CD14-positive monocyte (primary cell): ENCODE measurements around the gene CLK2. TPM values are rescaled to one million over a fixed set of nuclear protein-coding genes. Genes with fewer than 3 reads are reported as not detected.
A peak's percentile ranks its signal among the peaks of the same experiment; 100 is the strongest.

Source experiments
- DNase-seq, 3 donors: peaks; one replicate each; pipeline ENCODE4 v3.0.0-alpha.2; 2011 to 2022
- H2AFZ ChIP-seq: 2 replicates; pipeline ENCODE4 v1.6.0; 2012; ENCODE audit warnings: mild to moderate bottlenecking, low read depth, low read length, inconsistent platforms; ENCODE audit not compliant: insufficient read depth, poor library complexity, severe bottlenecking
- H3K27ac ChIP-seq, 2 donors: 1 replicate in 1 of 2; 2 replicates in 1 of 2; pipeline ENCODE4 v1.5.1; 2012 to 2013; ENCODE audit warnings: low read length in 2 of 2, control low read depth in 1 of 2, inconsistent platforms in 1 of 2, low read depth in 1 of 2, mild to moderate bottlenecking in 1 of 2
- H3K27me3 ChIP-seq, 2 donors: one replicate each; pipeline versions ENCODE4 v1.6.0 to v1.6.1; 2011 to 2013; ENCODE audit warnings: low read length in 2 of 2; ENCODE audit not compliant: control insufficient read depth in 2 of 2, insufficient read depth in 2 of 2
- H3K36me3 ChIP-seq, 2 donors: replicated peaks in 1 of 2; 1 replicate in 1 of 2; 2 replicates in 1 of 2; pipeline versions ENCODE4 v1.5.1 to v1.6.1; 2012 to 2013; ENCODE audit warnings: low read length in 2 of 2, control low read depth in 1 of 2, inconsistent platforms in 1 of 2, mild to moderate bottlenecking in 1 of 2; ENCODE audit not compliant: insufficient read depth in 2 of 2, control insufficient read depth in 1 of 2
- H3K4me1 ChIP-seq, 2 donors: 1 replicate in 1 of 2; 2 replicates in 1 of 2; pipeline versions ENCODE4 v1.5.1 to v1.6.1; 2012 to 2013; ENCODE audit warnings: low read length in 2 of 2, control low read depth in 1 of 2, inconsistent platforms in 1 of 2, mild to moderate bottlenecking in 1 of 2, moderate library complexity in 1 of 2; ENCODE audit not compliant: insufficient read depth in 2 of 2, control insufficient read depth in 1 of 2
- H3K4me2 ChIP-seq: replicated peaks from 2 replicates; pipeline ENCODE3; 2012; ENCODE audit warnings: low read length, moderate library complexity, mild to moderate bottlenecking; ENCODE audit not compliant: poor library complexity, severe bottlenecking; ENCODE audit errors: extremely low read depth
- H3K4me3 ChIP-seq, 3 experiments: fragments of 200-600 bp in 1 of 3; sonication (generic) in 1 of 3; replicated peaks in 1 of 3; 1 replicate in 2 of 3; 2 replicates in 1 of 3; pipeline ENCODE4 v1.5.1; 2011 to 2013; ENCODE audit warnings: low read length in 3 of 3, mild to moderate bottlenecking in 3 of 3, control low read depth in 2 of 3, low read depth in 2 of 3, inconsistent platforms in 1 of 3, moderate library complexity in 1 of 3
- H3K79me2 ChIP-seq: 2 replicates; pipeline ENCODE4 v1.6.0; 2012; ENCODE audit warnings: mild to moderate bottlenecking, control low read depth, inconsistent platforms, low read length, moderate library complexity; ENCODE audit not compliant: insufficient read depth
- H3K9ac ChIP-seq: 2 replicates; pipeline ENCODE4 v1.6.0; 2017; ENCODE audit warnings: low read length, mild to moderate bottlenecking; ENCODE audit not compliant: insufficient read depth, poor library complexity, severe bottlenecking
- H3K9me3 ChIP-seq, 2 donors: replicated peaks in 1 of 2; 1 replicate in 1 of 2; 2 replicates in 1 of 2; pipeline versions ENCODE4 v1.5.1 to v1.6.1; 2012 to 2013; ENCODE audit warnings: low read length in 2 of 2, control low read depth in 1 of 2; ENCODE audit not compliant: control insufficient read depth in 1 of 2, insufficient read depth in 1 of 2
- H4K20me1 ChIP-seq: 2 replicates; pipeline ENCODE4 v1.6.0; 2012; ENCODE audit warnings: mild to moderate bottlenecking, low read length, control low read depth, moderate library complexity; ENCODE audit not compliant: insufficient read depth
- H3K27ac Mint-ChIP-seq, 7 donors: one replicate each; pipeline ENCODE4 v1.8.0; 2020; ENCODE audit warnings: mild to moderate bottlenecking in 7 of 7, mixed read lengths in 7 of 7, moderate library complexity in 6 of 7, inconsistent platforms in 2 of 7
- H3K27me3 Mint-ChIP-seq, 3 donors: one replicate each; pipeline ENCODE4 v1.8.0; 2021 to 2022; ENCODE audit warnings: low read depth in 3 of 3, mild to moderate bottlenecking in 3 of 3, mixed read lengths in 3 of 3, moderate library complexity in 3 of 3, inconsistent platforms in 1 of 3
- H3K36me3 Mint-ChIP-seq, 2 donors: one replicate each; pipeline ENCODE4 v1.8.0; 2020; ENCODE audit warnings: mixed read lengths in 2 of 2, inconsistent platforms in 1 of 2, mild to moderate bottlenecking in 1 of 2
- H3K4me1 Mint-ChIP-seq: one replicate; pipeline ENCODE4 v1.8.0; 2020; ENCODE audit warnings: mild to moderate bottlenecking, mixed read lengths
- H3K4me3 Mint-ChIP-seq, 2 donors: one replicate each; pipeline ENCODE4 v1.8.0; 2020; ENCODE audit warnings: mild to moderate bottlenecking in 2 of 2, mixed read lengths in 2 of 2, moderate library complexity in 1 of 2
- H3K9me3 Mint-ChIP-seq, 7 donors: one replicate each; pipeline ENCODE4 v1.8.0; 2020 to 2022; ENCODE audit warnings: mixed read lengths in 7 of 7, mild to moderate bottlenecking in 6 of 7, moderate library complexity in 6 of 7, inconsistent platforms in 2 of 7
- WGBS: methylation state at CpG from one replicate; pipeline ENCODE4 v1.1.5; 2013; ENCODE audit warnings: missing lambda C conversion rate; ENCODE audit not compliant: insufficient coverage; 5-methylcytosine and 5-hydroxymethylcytosine counted together
- intact Hi-C, 2 donors: fragments of 100-400 bp; cut with micrococcal nuclease; formaldehyde crosslinking; loops; one replicate each; pipeline versions ENCODE4 v1.15.0 to v1.15.1; 2023
- polyA plus RNA-seq, 3 donors: library from polyadenylated mRNA; depleted of rRNA in 1 of 3; unstranded in 2 of 3; stranded (reverse) in 1 of 3; fragments of 300-500 nt in 2 of 3; fragments of >200 nt in 1 of 3; fragmentation: Illumina TruSeq in 2 of 3; gene quantifications; 1 replicate in 2 of 3; 2 replicates in 1 of 3; pipeline ENCODE4 v1.2.3, GENCODE V29; 2012 to 2021
- TF ChIP-seq, protein P1 (sequence below): fragments of 200-600 bp; IDR thresholded peaks from one replicate; pipeline ENCODE4 v1.8.0; 2022; ENCODE audit warnings: antibody characterized with exemption, mild to moderate bottlenecking

The CLK2 gene
- polyA plus RNA-seq, 3 donors: 7.3 to 143 (median 9.6) TPM

DNA sequence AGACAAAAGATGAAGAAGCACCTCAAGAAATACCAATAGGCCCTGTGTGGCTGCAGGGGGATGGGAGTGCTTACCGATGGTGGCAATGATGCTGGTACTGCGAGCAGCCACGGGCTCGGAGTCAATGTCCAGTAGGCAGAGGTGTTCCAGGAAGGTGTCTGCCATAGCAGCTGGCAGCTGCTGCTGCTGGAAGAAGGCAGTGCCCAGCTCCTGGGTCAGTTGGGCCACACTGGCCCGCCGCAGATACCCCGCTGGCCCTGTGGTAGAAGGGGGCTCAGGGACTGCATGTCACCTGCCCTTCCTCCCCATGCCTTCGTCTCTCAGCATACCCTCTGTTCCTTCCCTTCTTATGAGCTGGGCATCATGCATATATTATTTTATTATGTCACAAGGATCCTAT lies 26.7 kb upstream of the CLK2 start:
- Mint-ChIP-seq H3K4me1 (peaks cover 9% of the 10 kb centered on the region), H3K36me3 (no peaks in the 10 kb centered on the region), H3K9me3 (peaks cover 0 to 4% (median 0%) of the 10 kb centered on the region in 7 donors), H3K27me3 (peaks cover 22 to 34% (median 27%) of the 10 kb centered on the region in 3 donors), H3K27ac (no peak overlapping the region), H3K4me3 (no peak overlapping the region)
- Histone ChIP-seq H4K20me1 (no peaks in the 10 kb centered on the region), H3K9ac (no peak overlapping the region), H3K4me3 (no peak overlapping the region), H3K79me2 (no peaks in the 10 kb centered on the region), H3K36me3 (no peaks in the 10 kb centered on the region), H3K9me3 (no peaks in the 10 kb centered on the region), H3K4me1 (peaks cover 5 to 7% of the 10 kb centered on the region in 2 donors), H3K4me2 (no peak overlapping the region), H3K27me3 (peaks cover 10 to 19% of the 10 kb centered on the region in 2 donors), H3K27ac (no peak overlapping the region), H2AFZ (no peak overlapping the region)
- TF ChIP-seq, protein P1, sequence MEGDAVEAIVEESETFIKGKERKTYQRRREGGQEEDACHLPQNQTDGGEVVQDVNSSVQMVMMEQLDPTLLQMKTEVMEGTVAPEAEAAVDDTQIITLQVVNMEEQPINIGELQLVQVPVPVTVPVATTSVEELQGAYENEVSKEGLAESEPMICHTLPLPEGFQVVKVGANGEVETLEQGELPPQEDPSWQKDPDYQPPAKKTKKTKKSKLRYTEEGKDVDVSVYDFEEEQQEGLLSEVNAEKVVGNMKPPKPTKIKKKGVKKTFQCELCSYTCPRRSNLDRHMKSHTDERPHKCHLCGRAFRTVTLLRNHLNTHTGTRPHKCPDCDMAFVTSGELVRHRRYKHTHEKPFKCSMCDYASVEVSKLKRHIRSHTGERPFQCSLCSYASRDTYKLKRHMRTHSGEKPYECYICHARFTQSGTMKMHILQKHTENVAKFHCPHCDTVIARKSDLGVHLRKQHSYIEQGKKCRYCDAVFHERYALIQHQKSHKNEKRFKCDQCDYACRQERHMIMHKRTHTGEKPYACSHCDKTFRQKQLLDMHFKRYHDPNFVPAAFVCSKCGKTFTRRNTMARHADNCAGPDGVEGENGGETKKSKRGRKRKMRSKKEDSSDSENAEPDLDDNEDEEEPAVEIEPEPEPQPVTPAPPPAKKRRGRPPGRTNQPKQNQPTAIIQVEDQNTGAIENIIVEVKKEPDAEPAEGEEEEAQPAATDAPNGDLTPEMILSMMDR: no peak
- 96% methylated on average over 4 of the region's 8 CpGs for WGBS
- intact Hi-C loops: no loop called here
- no peak for DNase-seq

DNA sequence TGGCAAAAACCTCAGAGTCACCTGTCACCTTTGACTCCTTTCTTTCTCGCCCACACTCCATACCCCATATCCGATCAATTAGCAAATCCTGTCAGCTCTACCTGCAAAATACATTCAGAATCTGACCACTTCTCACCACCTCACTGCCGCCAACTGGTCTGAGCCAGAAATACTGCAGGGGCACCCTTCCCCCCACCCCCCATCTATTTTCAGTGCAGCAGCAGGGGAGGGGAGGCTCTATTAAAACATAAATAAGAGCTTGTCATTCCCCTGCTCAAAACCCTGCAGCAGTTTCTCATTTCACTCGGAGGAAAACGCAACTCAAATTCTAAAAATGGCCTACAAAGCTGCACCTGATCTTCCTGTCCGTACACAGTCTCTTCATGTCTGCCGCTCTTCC lies 24.1 kb upstream of the CLK2 start:
- Histone ChIP-seq H3K36me3 (no peaks in the 10 kb centered on the region), H3K27ac (no peak overlapping the region), H3K9ac (no peak overlapping the region), H3K9me3 (no peaks in the 10 kb centered on the region), H4K20me1 (no peaks in the 10 kb centered on the region), H3K4me2 (no peak overlapping the region), H3K79me2 (no peaks in the 10 kb centered on the region), H3K4me1 (peaks cover 6 to 9% of the 10 kb centered on the region in 2 donors), H3K4me3 (no peak overlapping the region), H2AFZ (no peak overlapping the region), H3K27me3 (peaks cover 17 to 39% of the 10 kb centered on the region in 2 donors)
- H3K27me3 Mint-ChIP-seq: peaks cover 39 to 55% (median 45%) of the 10 kb centered on the region in 3 donors
- 78% methylated on average over 6 of the region's 7 CpGs for WGBS
- intact Hi-C loops: no loop called here
- H3K27ac Mint-ChIP-seq: peak overlapping the region in 1 of 7 donors; percentile 34
- no peak overlapping the region for H3K4me3 Mint-ChIP-seq
- H3K4me1 Mint-ChIP-seq: peaks cover 13% of the 10 kb centered on the region
- TF ChIP-seq, protein P1: no peak
- H3K9me3 Mint-ChIP-seq: peaks cover 0 to 5% (median 3%) of the 10 kb centered on the region in 7 donors
- H3K36me3 Mint-ChIP-seq: peaks cover 0 to 5% of the 10 kb centered on the region in 2 donors
- no peak for DNase-seq
